Measurements from ENCODE around the gene MLST8.

DNA sequence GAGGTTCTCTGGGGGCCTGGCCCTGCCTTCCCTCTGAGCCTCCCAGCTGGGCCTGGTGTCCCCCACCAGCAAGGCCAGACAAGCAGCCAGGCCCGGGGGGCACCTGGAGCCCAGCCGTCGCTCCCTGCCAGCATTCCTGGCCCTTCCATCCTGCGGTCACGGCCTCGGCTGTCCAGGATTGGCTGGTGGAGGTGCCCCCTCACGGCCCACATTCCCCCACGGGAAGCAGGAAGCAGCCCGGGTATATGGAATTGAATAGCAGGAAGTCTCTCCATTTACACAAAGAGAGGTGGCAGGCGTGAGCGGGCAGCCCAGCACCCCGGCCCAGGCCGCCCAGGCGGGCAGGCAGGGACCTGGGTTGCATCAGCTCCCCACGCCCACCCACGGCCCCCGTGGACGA lies 35.2 kb upstream of the MLST8 start:
- TF ChIP-seq, protein P1, sequence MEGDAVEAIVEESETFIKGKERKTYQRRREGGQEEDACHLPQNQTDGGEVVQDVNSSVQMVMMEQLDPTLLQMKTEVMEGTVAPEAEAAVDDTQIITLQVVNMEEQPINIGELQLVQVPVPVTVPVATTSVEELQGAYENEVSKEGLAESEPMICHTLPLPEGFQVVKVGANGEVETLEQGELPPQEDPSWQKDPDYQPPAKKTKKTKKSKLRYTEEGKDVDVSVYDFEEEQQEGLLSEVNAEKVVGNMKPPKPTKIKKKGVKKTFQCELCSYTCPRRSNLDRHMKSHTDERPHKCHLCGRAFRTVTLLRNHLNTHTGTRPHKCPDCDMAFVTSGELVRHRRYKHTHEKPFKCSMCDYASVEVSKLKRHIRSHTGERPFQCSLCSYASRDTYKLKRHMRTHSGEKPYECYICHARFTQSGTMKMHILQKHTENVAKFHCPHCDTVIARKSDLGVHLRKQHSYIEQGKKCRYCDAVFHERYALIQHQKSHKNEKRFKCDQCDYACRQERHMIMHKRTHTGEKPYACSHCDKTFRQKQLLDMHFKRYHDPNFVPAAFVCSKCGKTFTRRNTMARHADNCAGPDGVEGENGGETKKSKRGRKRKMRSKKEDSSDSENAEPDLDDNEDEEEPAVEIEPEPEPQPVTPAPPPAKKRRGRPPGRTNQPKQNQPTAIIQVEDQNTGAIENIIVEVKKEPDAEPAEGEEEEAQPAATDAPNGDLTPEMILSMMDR (tag by site-specific recombination; IDR thresholded peaks at IDR 0.05) = no peak
- TF ChIP-seq ZNF473 (tag by site-specific recombination; IDR thresholded peaks at IDR 0.05) = no peak
- TF ChIP-seq ZNF416 (tag by site-specific recombination; IDR thresholded peaks at IDR 0.05) = no peak
- no peak for TF ChIP-seq ZNF670 (tag by site-specific recombination; IDR thresholded peaks at IDR 0.05; ENCODE audit: low read depth)
- TF ChIP-seq, protein P2, sequence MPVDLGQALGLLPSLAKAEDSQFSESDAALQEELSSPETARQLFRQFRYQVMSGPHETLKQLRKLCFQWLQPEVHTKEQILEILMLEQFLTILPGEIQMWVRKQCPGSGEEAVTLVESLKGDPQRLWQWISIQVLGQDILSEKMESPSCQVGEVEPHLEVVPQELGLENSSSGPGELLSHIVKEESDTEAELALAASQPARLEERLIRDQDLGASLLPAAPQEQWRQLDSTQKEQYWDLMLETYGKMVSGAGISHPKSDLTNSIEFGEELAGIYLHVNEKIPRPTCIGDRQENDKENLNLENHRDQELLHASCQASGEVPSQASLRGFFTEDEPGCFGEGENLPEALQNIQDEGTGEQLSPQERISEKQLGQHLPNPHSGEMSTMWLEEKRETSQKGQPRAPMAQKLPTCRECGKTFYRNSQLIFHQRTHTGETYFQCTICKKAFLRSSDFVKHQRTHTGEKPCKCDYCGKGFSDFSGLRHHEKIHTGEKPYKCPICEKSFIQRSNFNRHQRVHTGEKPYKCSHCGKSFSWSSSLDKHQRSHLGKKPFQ (tag by site-specific recombination; IDR thresholded peaks at IDR 0.05) = no peak
- no peak for TF ChIP-seq ZNF121 (tag by site-specific recombination; IDR thresholded peaks at IDR 0.05)
- TF ChIP-seq TCF7L2 (IDR thresholded peaks at IDR 0.05; ENCODE audit: borderline replicate concordance, low read depth, low read length) = no peak

All from HEK293 (cell line).